Caco-2 (cell line): Measurements from ENCODE around the gene NOL6. TPM values are rescaled to one million over a fixed set of nuclear protein-coding genes. Genes with fewer than 3 reads are reported as not detected.
A peak's percentile ranks its signal among the peaks of the same experiment; 100 is the strongest.

Source experiments
- BruUV-seq: library from RNA; stranded (reverse); fragments of 400-500 nt; replicated peaks from 2 replicates; lab custom pipeline; 2021; lab: Mats Ljungman, UMichigan
- CTCF ChIA-PET: fragments of 300-600 bp; sonication (Branson Sonifier 250); formaldehyde crosslinking; loops from one replicate; lab custom pipeline; 2022; ENCODE audit warnings: antibody characterized with exemption; lab: Charles Lee
- POLR2A ChIA-PET: fragments of 300-600 bp; sonication (Branson Sonifier 250); formaldehyde crosslinking; loops from one replicate; lab custom pipeline; 2022; ENCODE audit warnings: antibody characterized with exemption; lab: Charles Lee
- DNase-seq, 2 experiments: peaks; one replicate each; pipeline versions ENCODE4 v3.0.0 to v3.0.0-alpha.2; 2020 to 2022
- H3K27me3 ChIP-seq: replicated peaks from 2 replicates; pipeline ENCODE4 v1.6.0; 2011; ENCODE audit warnings: low read length; ENCODE audit not compliant: control insufficient read depth, insufficient read depth
- H3K36me3 ChIP-seq: 2 replicates; pipeline ENCODE4 v1.5.1; 2011; ENCODE audit warnings: low read length; ENCODE audit not compliant: control insufficient read depth, insufficient read depth
- H3K4me1 ChIP-seq: fragments of 250-450 bp; sonication (Bioruptor Pico); 2 replicates; pipeline ENCODE4 v1.5.1; 2020; ENCODE audit warnings: mild to moderate bottlenecking
- H3K4me3 ChIP-seq: 2 replicates; pipeline ENCODE4 v1.5.1; 2011; ENCODE audit warnings: low read depth, mild to moderate bottlenecking, control low read depth, low read length
- H3K9me3 ChIP-seq: fragments of 250-450 bp; sonication (Bioruptor Pico); 2 replicates; pipeline ENCODE4 v1.5.1; 2020; ENCODE audit warnings: mild to moderate bottlenecking, moderate library complexity
- H3K27ac Mint-ChIP-seq: one replicate; pipeline ENCODE4 v1.8.0; 2022; ENCODE audit warnings: mixed read lengths; ENCODE audit not compliant: unreplicated experiment
- H3K27me3 Mint-ChIP-seq: one replicate; pipeline ENCODE4 v1.8.0; 2022; ENCODE audit warnings: mixed read lengths; ENCODE audit not compliant: insufficient read depth, unreplicated experiment
- H3K36me3 Mint-ChIP-seq: one replicate; pipeline ENCODE4 v1.8.0; 2022; ENCODE audit warnings: mild to moderate bottlenecking, mixed read lengths; ENCODE audit not compliant: insufficient read depth, unreplicated experiment
- H3K4me1 Mint-ChIP-seq: one replicate; pipeline ENCODE4 v1.8.0; 2022; ENCODE audit warnings: low read depth, mixed read lengths; ENCODE audit not compliant: unreplicated experiment
- H3K4me3 Mint-ChIP-seq: one replicate; pipeline ENCODE4 v1.8.0; 2022; ENCODE audit warnings: mild to moderate bottlenecking, moderate library complexity, mixed read lengths; ENCODE audit not compliant: unreplicated experiment
- H3K9me3 Mint-ChIP-seq: one replicate; pipeline ENCODE4 v1.8.0; 2022; ENCODE audit warnings: mixed read lengths; ENCODE audit not compliant: unreplicated experiment
- intact Hi-C: fragments of 100-400 bp; cut with micrococcal nuclease; formaldehyde crosslinking; loops from one replicate; pipeline ENCODE4 v1.10.0; 2022; ENCODE audit not compliant: unreplicated experiment
- total RNA-seq: library from RNA; stranded (reverse); gene quantifications from 2 replicates; pipeline ENCODE4 v1.2.3, GENCODE V29; 2022
- TF ChIP-seq, protein P1 (sequence below), 2 experiments: fragments of 200-600 bp in 1 of 2; IDR thresholded peaks; 1 replicate in 1 of 2; 2 replicates in 1 of 2; pipeline versions ENCODE4 v1.5.1 to v1.8.0; 2011 to 2022; ENCODE audit warnings: antibody characterized with exemption in 1 of 2, control low read depth in 1 of 2, inconsistent platforms in 1 of 2, low read depth in 1 of 2, low read length in 1 of 2, mild to moderate bottlenecking in 1 of 2, moderate library complexity in 1 of 2; ENCODE audit not compliant: insufficient read depth in 1 of 2, severe bottlenecking in 1 of 2, unreplicated experiment in 1 of 2

The NOL6 gene
- total RNA-seq, 1 experiment from 2014 or later: 47.2 TPM

DNA sequence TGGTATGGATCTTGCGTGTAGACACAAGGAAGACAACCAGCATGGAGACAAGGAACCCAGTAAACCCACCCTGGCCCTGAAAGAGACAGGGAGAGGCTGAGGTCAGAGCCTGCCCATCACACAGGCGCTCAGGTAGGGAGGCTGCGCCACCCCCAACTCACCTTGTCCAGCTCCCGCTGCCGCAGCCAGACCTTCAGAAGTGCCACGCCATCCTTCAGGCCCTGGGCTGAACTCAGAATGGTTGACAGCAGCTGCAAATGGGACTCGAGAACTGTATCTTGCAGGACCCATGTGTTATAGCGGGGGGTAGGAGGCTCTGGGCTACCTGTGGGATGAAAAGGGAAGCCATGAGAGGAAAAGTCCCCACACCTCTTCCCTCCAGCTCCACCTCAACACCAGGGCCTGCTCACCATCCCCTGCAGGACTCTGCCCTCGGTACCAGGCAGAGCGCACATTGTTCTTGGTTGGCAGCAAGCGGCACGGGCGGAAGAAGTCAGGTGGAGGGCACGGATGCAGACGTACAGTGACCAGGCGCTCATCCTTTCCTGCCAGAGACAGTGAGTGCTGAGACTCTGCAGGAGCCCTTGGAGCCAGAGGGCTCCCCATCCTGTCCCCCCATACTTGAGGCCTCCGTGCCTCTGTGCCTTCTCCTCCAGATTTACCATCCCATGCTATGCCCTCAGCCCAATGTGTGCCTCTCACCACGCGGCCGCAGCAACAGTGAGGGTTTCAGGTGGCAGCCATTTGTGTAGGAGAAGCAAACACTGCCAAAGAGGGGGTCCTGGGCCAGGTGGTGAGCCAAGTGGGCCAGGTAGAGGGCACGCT is 4.7 kb downstream of the NOL6 start:
- Histone ChIP-seq H3K27me3 (no peaks in the 10 kb centered on the region), H3K9me3 (no peaks in the 10 kb centered on the region), H3K4me3 (no peak overlapping the region), H3K36me3 (peaks cover 6% of the 10 kb centered on the region), H3K4me1 (peaks cover 8% of the 10 kb centered on the region; the same call in 1 of the 2 replicates)
- POLR2A ChIA-PET: no interaction called here
- intact Hi-C loops: no loop called here
- Mint-ChIP-seq H3K4me1 (peaks cover 10% of the 10 kb centered on the region), H3K9me3 (no peaks in the 10 kb centered on the region), H3K27ac (no peak overlapping the region), H3K4me3 (no peak overlapping the region), H3K27me3 (no peaks in the 10 kb centered on the region), H3K36me3 (peaks cover 47% of the 10 kb centered on the region)
- DNase-seq: no peak
- TF ChIP-seq, protein P1, sequence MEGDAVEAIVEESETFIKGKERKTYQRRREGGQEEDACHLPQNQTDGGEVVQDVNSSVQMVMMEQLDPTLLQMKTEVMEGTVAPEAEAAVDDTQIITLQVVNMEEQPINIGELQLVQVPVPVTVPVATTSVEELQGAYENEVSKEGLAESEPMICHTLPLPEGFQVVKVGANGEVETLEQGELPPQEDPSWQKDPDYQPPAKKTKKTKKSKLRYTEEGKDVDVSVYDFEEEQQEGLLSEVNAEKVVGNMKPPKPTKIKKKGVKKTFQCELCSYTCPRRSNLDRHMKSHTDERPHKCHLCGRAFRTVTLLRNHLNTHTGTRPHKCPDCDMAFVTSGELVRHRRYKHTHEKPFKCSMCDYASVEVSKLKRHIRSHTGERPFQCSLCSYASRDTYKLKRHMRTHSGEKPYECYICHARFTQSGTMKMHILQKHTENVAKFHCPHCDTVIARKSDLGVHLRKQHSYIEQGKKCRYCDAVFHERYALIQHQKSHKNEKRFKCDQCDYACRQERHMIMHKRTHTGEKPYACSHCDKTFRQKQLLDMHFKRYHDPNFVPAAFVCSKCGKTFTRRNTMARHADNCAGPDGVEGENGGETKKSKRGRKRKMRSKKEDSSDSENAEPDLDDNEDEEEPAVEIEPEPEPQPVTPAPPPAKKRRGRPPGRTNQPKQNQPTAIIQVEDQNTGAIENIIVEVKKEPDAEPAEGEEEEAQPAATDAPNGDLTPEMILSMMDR (IDR thresholded peaks at IDR 0.05; ENCODE audit: insufficient read depth in 1 of 2, low read depth in 1 of 2, low read length in 1 of 2, severe bottlenecking in 1 of 2, unreplicated experiment in 1 of 2): no peak
- no TSS peak for BruUV-seq
- CTCF ChIA-PET: no interaction called here

GRCh38 chr9:33468215-33468730 is 5.5 kb downstream of the NOL6 start:
- H3K27ac Mint-ChIP-seq: peak overlapping the region; percentile 59
- TF ChIP-seq, protein P1 (IDR thresholded peaks at IDR 0.05; ENCODE audit: insufficient read depth in 1 of 2, low read depth in 1 of 2, low read length in 1 of 2, severe bottlenecking in 1 of 2, unreplicated experiment in 1 of 2): no peak
- BruUV-seq: no TSS peak
- POLR2A ChIA-PET: no interaction called here
- intact Hi-C loops: no loop called here
- no peak overlapping the region for H3K4me3 Mint-ChIP-seq
- H3K36me3 ChIP-seq: peaks cover 6% of the 10 kb centered on the region
- H3K27me3 ChIP-seq: no peaks in the 10 kb centered on the region
- peaks cover 10% of the 10 kb centered on the region for H3K4me1 Mint-ChIP-seq
- CTCF ChIA-PET: interaction anchor here (2.2 kb wide), 2 partner anchors 21 to 64 kb away, joined by 22 to 56 read pairs; partner anchors contain the start of genes AQP3 and AQP7
- H3K4me1 ChIP-seq: peaks cover 8% of the 10 kb centered on the region; the same call in 1 of the 2 replicates
- DNase-seq: no peak
- no peaks in the 10 kb centered on the region for H3K9me3 ChIP-seq
- H3K36me3 Mint-ChIP-seq: peaks cover 46% of the 10 kb centered on the region
- H3K27me3 Mint-ChIP-seq: no peaks in the 10 kb centered on the region
- no peak overlapping the region for H3K4me3 ChIP-seq
- no peaks in the 10 kb centered on the region for H3K9me3 Mint-ChIP-seq

- DNase-seq: no peak
- H3K27me3 ChIP-seq: no peaks in the 10 kb centered on the region
- H3K4me1 ChIP-seq: peaks cover 7% of the 10 kb centered on the region; the same call in 1 of the 2 replicates
- ChIA-PET POLR2A (no interaction called here), CTCF (interaction anchor here (1.2 to 2.5 kb wide), 12 partner anchors 15 to 210 kb away, joined by 3 to 56 read pairs (median 8); partner anchors contain the start of genes AQP3, AQP7 and NFX1)
- no peak overlapping the region for H3K4me3 Mint-ChIP-seq
- H3K4me3 ChIP-seq: no peak overlapping the region
- H3K9me3 ChIP-seq: no peaks in the 10 kb centered on the region
- no TSS peak for BruUV-seq
- peaks cover 49% of the 10 kb centered on the region for H3K36me3 Mint-ChIP-seq
- intact Hi-C loops: loop anchor here (2.0 kb wide), 1 partner anchor 53 kb away; no protein-coding TSS in a partner anchor
- TF ChIP-seq, protein P1 (IDR thresholded peaks at IDR 0.05; ENCODE audit: insufficient read depth in 1 of 2, low read depth in 1 of 2, low read length in 1 of 2, severe bottlenecking in 1 of 2, unreplicated experiment in 1 of 2): no peak
- no peaks in the 10 kb centered on the region for H3K27me3 Mint-ChIP-seq
- peaks cover 10% of the 10 kb centered on the region for H3K4me1 Mint-ChIP-seq
- no peak overlapping the region for H3K27ac Mint-ChIP-seq
- H3K36me3 ChIP-seq: peaks cover 6% of the 10 kb centered on the region
- no peaks in the 10 kb centered on the region for H3K9me3 Mint-ChIP-seq
Observed at GRCh38 chr9:33467526-33467925, 6.2 kb downstream of the NOL6 start.
